BLaER1 treated with 17β-estradiol and CSF1 and Interleukin-3, amounts not matched to agents 10 nM and 100 nM (cell line): ENCODE data around the gene CCDC6.
A peak's percentile ranks its signal among the peaks of the same experiment; 100 is the strongest.
"Not testable (repeated sequence)": the region's sequence is repeated elsewhere in the genome, so short reads cannot be mapped to it uniquely, and the experiment has no call there.

Experiments used
- H3K27ac ChIP-seq, 11 experiments: shearing (Covaris generic); formaldehyde crosslinking; 2 replicates each; pipeline ENCODE4 v1.8.1; 2022
- H3K27me3 ChIP-seq, 11 experiments: shearing (Covaris generic); formaldehyde crosslinking; 2 replicates each; pipeline ENCODE4 v1.8.1; 2022
- H3K36me3 ChIP-seq, 11 experiments: shearing (Covaris generic); formaldehyde crosslinking; 2 replicates each; pipeline ENCODE4 v1.8.1; 2022
- H3K4me1 ChIP-seq, 10 experiments: shearing (Covaris generic); formaldehyde crosslinking; 2 replicates each; pipeline ENCODE4 v1.8.1; 2022
- H3K4me2 ChIP-seq, 11 experiments: shearing (Covaris generic); formaldehyde crosslinking; 2 replicates each; pipeline ENCODE4 v1.8.1; 2022
- H3K4me3 ChIP-seq, 10 experiments: shearing (Covaris generic); formaldehyde crosslinking; 2 replicates each; pipeline ENCODE4 v1.8.1; 2022
- H3K9ac ChIP-seq, 11 experiments: shearing (Covaris generic); formaldehyde crosslinking; 2 replicates each; pipeline ENCODE4 v1.8.1; 2022
- H3K9me3 ChIP-seq, 11 experiments: shearing (Covaris generic); formaldehyde crosslinking; replicated peaks in 1 of 11; 2 replicates each; pipeline ENCODE4 v1.8.1; 2022
- H4K20me1 ChIP-seq, 11 experiments: shearing (Covaris generic); formaldehyde crosslinking; 2 replicates each; pipeline ENCODE4 v1.8.1; 2022
- Cebpa-rat ChIP-seq, 11 experiments: shearing (Covaris generic); IDR thresholded peaks; 2 replicates each; pipeline ENCODE4 v1.8.1; 2022

CCDC6 gene

DNA sequence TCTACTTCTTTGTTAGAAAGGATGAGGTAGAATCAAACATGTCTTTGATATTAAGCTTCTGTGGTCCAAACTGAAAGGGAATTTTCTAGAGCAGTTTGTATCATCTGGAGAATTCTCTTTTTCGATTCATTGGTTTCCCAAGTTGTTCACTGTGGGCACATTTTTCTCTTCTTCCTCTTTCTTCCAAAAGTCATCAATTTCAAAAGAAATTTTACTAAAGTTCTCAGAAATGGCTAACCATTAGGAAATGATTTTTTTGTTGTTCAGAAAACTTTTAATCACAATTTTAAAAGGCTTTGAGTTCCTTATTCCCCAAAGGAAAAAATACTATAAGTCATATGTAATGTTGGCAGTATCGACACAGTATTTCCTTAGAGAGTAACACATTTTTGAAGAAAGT lies 28.3 kb upstream of the CCDC6 start:
- Histone ChIP-seq H3K9me3 (peaks cover 6 to 19% (median 9%) of the 10 kb centered on the region in 11 experiments; a peak in 17 of 22 replicates), H3K4me3 (no peak overlapping the region), H3K27ac (no peak overlapping the region), H4K20me1 (no peaks in the 10 kb centered on the region), H3K4me2 (peak overlapping the region in 3 of 11 experiments; percentile 2 to 42 (median 15); a peak in 3 of 22 replicates), H3K36me3 (no peaks in the 10 kb centered on the region), H3K27me3 (no peaks in the 10 kb centered on the region), H3K4me1 (peaks cover 0 to 14% (median 0%) of the 10 kb centered on the region in 10 experiments; a peak in 4 of 20 replicates), H3K9ac (no peak overlapping the region)
- no peak for TF ChIP-seq Cebpa-rat (IDR thresholded peaks at IDR 0.05)

GRCh38 chr10:59930788-59931521 lies 24.6 kb upstream of the CCDC6 start:
- Histone ChIP-seq H3K4me1 (peaks cover 0 to 14% (median 0%) of the 10 kb centered on the region in 10 experiments; a peak in 4 of 20 replicates), H3K9me3 (peaks cover 6 to 19% (median 9%) of the 10 kb centered on the region in 11 experiments; a peak in 17 of 22 replicates)
- not testable (repeated sequence) for H3K9ac ChIP-seq, H3K4me3 ChIP-seq, H3K4me2 ChIP-seq, H3K27ac ChIP-seq, H3K27me3 ChIP-seq, H3K36me3 ChIP-seq, H4K20me1 ChIP-seq

DNA sequence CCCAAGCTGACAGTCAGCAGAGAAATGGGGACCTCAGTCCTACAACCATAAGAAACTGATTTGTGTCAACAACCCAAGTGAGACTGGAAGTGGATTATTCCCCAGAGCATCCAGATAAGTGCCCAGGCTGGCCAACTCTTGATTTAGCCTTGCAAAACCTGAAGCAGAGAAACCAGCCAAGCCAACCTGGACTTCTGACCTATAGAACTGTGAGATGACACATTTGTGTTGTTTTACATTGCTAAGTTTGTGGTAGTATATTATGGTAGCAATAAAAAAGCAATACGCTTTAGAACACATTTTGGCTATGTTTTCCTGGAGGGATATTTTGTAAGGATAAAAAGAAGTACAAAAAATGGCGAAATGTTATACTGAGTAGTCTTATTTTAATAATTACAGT lies 19.7 kb upstream of the CCDC6 start:
- Histone ChIP-seq H3K9ac (no peak overlapping the region), H4K20me1 (no peaks in the 10 kb centered on the region), H3K36me3 (no peaks in the 10 kb centered on the region), H3K9me3 (peaks cover 11 to 27% (median 21%) of the 10 kb centered on the region in 11 experiments), H3K4me3 (no peak overlapping the region), H3K4me1 (no peaks in the 10 kb centered on the region), H3K4me2 (no peak overlapping the region), H3K27ac (no peak overlapping the region), H3K27me3 (no peaks in the 10 kb centered on the region)
- no peak for TF ChIP-seq Cebpa-rat (IDR thresholded peaks at IDR 0.05)

DNA sequence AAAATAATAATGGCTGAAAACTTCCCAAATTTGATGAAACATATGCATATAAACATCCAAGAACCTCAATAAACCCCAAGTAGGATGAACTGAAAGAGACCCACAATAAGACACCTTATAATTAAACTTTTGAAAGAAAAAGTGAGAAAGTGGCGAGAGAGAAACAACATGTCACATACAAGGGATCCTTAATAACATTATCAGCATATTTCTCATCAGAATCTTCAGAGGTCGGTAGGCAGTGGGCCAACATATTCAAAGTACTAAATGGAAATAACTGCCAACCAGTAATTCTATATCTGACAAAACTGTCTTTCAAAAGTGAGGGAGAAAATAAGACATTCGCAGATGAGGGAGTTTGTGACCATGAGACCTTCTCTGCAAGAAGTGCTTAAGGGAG lies 16.6 kb upstream of the CCDC6 start:
- TF ChIP-seq Cebpa-rat (IDR thresholded peaks at IDR 0.05), result no peak
- Histone ChIP-seq H3K4me1 (no peaks in the 10 kb centered on the region), H3K4me3 (no peak overlapping the region), H3K36me3 (no peaks in the 10 kb centered on the region), H3K4me2 (no peak overlapping the region), H3K9ac (no peak overlapping the region), H3K27me3 (no peaks in the 10 kb centered on the region), H3K9me3 (peaks cover 8 to 30% (median 18%) of the 10 kb centered on the region in 11 experiments), H4K20me1 (no peaks in the 10 kb centered on the region), H3K27ac (no peak overlapping the region)

DNA sequence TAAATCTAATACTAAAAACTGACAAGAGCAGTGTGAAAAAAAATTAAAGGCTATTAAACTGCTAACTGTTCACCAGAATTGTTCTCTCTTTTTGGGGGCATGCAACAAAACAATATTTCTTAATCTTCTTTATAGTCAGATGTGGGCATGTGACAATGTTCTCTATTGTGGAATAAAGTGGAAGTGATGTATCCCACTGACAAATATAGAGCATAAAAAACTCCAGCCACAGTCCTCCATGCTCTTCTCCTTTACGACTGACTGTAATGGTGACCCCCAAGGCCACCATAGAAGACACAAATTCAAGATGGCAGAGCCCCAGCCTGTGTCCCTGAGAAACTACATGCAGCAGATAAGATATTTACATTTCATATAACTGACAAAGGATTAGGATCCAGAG lies 11.6 kb upstream of the CCDC6 start:
- no peaks in the 10 kb centered on the region for H3K4me1 ChIP-seq
- no peak overlapping the region for H3K4me2 ChIP-seq

GRCh38 chr10:59913547-59914237 lies 7.3 kb upstream of the CCDC6 start:
- no peak overlapping the region for H3K27ac ChIP-seq
- no peaks in the 10 kb centered on the region for H4K20me1 ChIP-seq
- TF ChIP-seq Cebpa-rat (IDR thresholded peaks at IDR 0.05), result no peak
- H3K9ac ChIP-seq, result no peak overlapping the region
- peaks cover 15 to 20% (median 17%) of the 10 kb centered on the region in 11 experiments for H3K9me3 ChIP-seq
- H3K27me3 ChIP-seq, result no peaks in the 10 kb centered on the region
- H3K4me3 ChIP-seq, result no peak overlapping the region
- H3K4me2 ChIP-seq, result no peak overlapping the region
- peaks cover under 1 to 4% (median 3%) of the 10 kb centered on the region in 10 experiments; a peak in 12 of 20 replicates for H3K4me1 ChIP-seq
- H3K36me3 ChIP-seq, result no peaks in the 10 kb centered on the region

More for the DNA sequence above, 11.6 kb upstream of the CCDC6 start:
- peaks cover 21 to 38% (median 30%) of the 10 kb centered on the region in 11 experiments for H3K9me3 ChIP-seq
- no peak overlapping the region for H3K4me3 ChIP-seq
- no peaks in the 10 kb centered on the region for H3K36me3 ChIP-seq
- no peak overlapping the region for H3K27ac ChIP-seq
- no peak overlapping the region for H3K9ac ChIP-seq
- no peaks in the 10 kb centered on the region for H3K27me3 ChIP-seq
- no peaks in the 10 kb centered on the region for H4K20me1 ChIP-seq
- no peak for TF ChIP-seq Cebpa-rat (IDR thresholded peaks at IDR 0.05)

GRCh38 chr10:59910867-59911266 lies 4.5 kb upstream of the CCDC6 start:
- Histone ChIP-seq H4K20me1 (peaks cover 0 to 2% (median 0%) of the 10 kb centered on the region in 11 experiments; a peak in 4 of 22 replicates), H3K36me3 (no peaks in the 10 kb centered on the region), H3K9me3 (peaks cover 15 to 20% (median 17%) of the 10 kb centered on the region in 11 experiments), H3K27ac (no peak overlapping the region), H3K4me3 (no peak overlapping the region), H3K4me2 (no peak overlapping the region), H3K9ac (no peak overlapping the region), H3K27me3 (no peaks in the 10 kb centered on the region), H3K4me1 (peaks cover 17 to 22% (median 20%) of the 10 kb centered on the region in 10 experiments)
- TF ChIP-seq Cebpa-rat (IDR thresholded peaks at IDR 0.05), result no peak

DNA sequence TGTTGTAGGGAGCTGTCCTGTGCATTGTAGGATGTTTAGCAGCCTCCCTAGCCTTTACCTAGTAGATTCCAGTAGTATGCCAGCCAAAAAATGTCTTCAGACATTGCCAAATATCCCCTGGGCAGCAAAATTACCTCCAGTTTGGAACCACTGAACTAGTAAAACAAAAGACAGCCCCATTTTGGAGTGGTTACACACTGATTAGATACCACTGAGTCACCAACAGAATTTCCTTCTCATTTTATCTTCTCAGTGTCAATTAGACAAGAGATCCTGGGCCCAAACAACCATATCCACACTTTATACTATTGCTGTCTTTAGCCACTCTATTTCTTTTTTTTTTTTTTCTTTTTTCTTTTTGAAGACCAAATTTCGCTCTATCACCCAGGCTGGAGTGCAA lies 3.5 kb upstream of the CCDC6 start:
- H3K4me2 ChIP-seq, result no peak overlapping the region
- no peak overlapping the region for H3K27ac ChIP-seq
- peaks cover 15 to 20% (median 17%) of the 10 kb centered on the region in 11 experiments for H3K9me3 ChIP-seq
- no peak overlapping the region for H3K9ac ChIP-seq
- TF ChIP-seq Cebpa-rat (IDR thresholded peaks at IDR 0.05), result no peak
- H3K27me3 ChIP-seq, result no peaks in the 10 kb centered on the region
- no peaks in the 10 kb centered on the region for H3K36me3 ChIP-seq
- H3K4me3 ChIP-seq, result no peak overlapping the region
- peaks cover 4 to 13% (median 8%) of the 10 kb centered on the region in 11 experiments; a peak in 19 of 22 replicates for H4K20me1 ChIP-seq
- peaks cover 22 to 27% (median 24%) of the 10 kb centered on the region in 10 experiments for H3K4me1 ChIP-seq

DNA sequence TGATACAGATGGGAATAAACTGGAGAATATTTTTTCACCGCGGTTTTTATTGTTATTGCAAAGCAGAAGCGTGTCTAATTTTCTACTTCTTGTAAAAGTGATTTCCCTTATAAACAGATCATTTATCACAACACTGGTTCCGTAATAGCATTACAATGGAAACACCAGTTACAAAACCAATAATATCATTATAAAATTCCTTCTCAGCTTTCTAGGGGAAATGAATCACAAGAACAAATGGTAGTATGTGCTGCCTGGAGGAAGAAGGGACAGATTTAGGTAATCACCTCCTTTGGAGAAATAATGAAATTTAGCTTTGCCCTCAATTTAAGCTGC lies 2.4 kb upstream of the CCDC6 start:
- Histone ChIP-seq H3K4me2 (peak overlapping the region; percentile 67 to 97 (median 83); a peak in 21 of 22 replicates), H3K9me3 (peaks cover 7 to 12% (median 8%) of the 10 kb centered on the region in 11 experiments; a peak in 21 of 22 replicates), H3K27me3 (no peaks in the 10 kb centered on the region), H4K20me1 (peaks cover 14 to 23% (median 18%) of the 10 kb centered on the region in 11 experiments; a peak in 21 of 22 replicates), H3K4me3 (peak overlapping the region in 3 of 10 experiments; percentile 54 to 95 (median 63); a peak in 3 of 20 replicates), H3K27ac (peak overlapping the region in 6 of 11 experiments; percentile 63 to 97 (median 68); a peak in 8 of 22 replicates), H3K36me3 (peaks cover 0 to under 1% (median 0%) of the 10 kb centered on the region in 11 experiments; a peak in 1 of 22 replicates), H3K9ac (peak overlapping the region in 1 of 11 experiments; percentile 75; a peak in 2 of 22 replicates), H3K4me1 (peaks cover 32 to 37% (median 34%) of the 10 kb centered on the region in 10 experiments)
- no peak for TF ChIP-seq Cebpa-rat (IDR thresholded peaks at IDR 0.05)
